ENCODE data around the gene DPP7. TPM values are rescaled to one million over a fixed set of nuclear protein-coding genes. Genes with fewer than 3 reads are reported as not detected.

DPP7 gene
- total RNA-seq, 1 experiment from 2014 or later, result 51.6 TPM

- no peaks in the 10 kb centered on the region for H3K9me3 Mint-ChIP-seq (ENCODE audit: low read depth, unreplicated experiment)
- intact Hi-C loops (cut with micrococcal nuclease; ENCODE audit: unreplicated experiment), result no loop called here
- BruUV-seq (replicated peaks), result no TSS peak
- CTCF ChIA-PET, result no interaction called here
- no peak for DNase-seq
- H3K4me1 Mint-ChIP-seq (ENCODE audit: low read depth, unreplicated experiment), result no peaks in the 10 kb centered on the region
- no peak for TF ChIP-seq CTCF (IDR thresholded peaks at IDR 0.05; ENCODE audit: unreplicated experiment)
- H3K27ac Mint-ChIP-seq (ENCODE audit: unreplicated experiment), result no peak overlapping the region
- no peak overlapping the region for H3K4me3 Mint-ChIP-seq (ENCODE audit: low read depth, unreplicated experiment)
- H3K36me3 Mint-ChIP-seq (ENCODE audit: insufficient read depth, unreplicated experiment), result no peaks in the 10 kb centered on the region
- H3K27me3 Mint-ChIP-seq (ENCODE audit: unreplicated experiment), result peaks cover 73% of the 10 kb centered on the region
Measured at GRCh38 chr9:137140151-137141012, 25.8 kb upstream of the DPP7 start.

- Mint-ChIP-seq H3K36me3 (ENCODE audit: insufficient read depth, unreplicated experiment) (no peaks in the 10 kb centered on the region), H3K9me3 (ENCODE audit: low read depth, unreplicated experiment) (no peaks in the 10 kb centered on the region), H3K27me3 (ENCODE audit: unreplicated experiment) (peaks cover 75% of the 10 kb centered on the region), H3K27ac (ENCODE audit: unreplicated experiment) (no peak overlapping the region), H3K4me1 (ENCODE audit: low read depth, unreplicated experiment) (no peaks in the 10 kb centered on the region), H3K4me3 (ENCODE audit: low read depth, unreplicated experiment) (no peak overlapping the region)
- no peak for TF ChIP-seq CTCF (IDR thresholded peaks at IDR 0.05; ENCODE audit: unreplicated experiment)
- BruUV-seq (replicated peaks), result no TSS peak
- intact Hi-C loops (cut with micrococcal nuclease; ENCODE audit: unreplicated experiment), result no loop called here
- CTCF ChIA-PET, result no interaction called here
- no peak for DNase-seq
Measured at GRCh38 chr9:137139468-137140150, 25.1 kb upstream of the DPP7 start.

- no TSS peak for BruUV-seq (replicated peaks)
- intact Hi-C loops (cut with micrococcal nuclease; ENCODE audit: unreplicated experiment), result no loop called here
- TF ChIP-seq CTCF (IDR thresholded peaks at IDR 0.05; ENCODE audit: unreplicated experiment), result no peak
- Mint-ChIP-seq H3K27ac (ENCODE audit: unreplicated experiment) (no peak within 1 kb of the TSS), H3K4me3 (ENCODE audit: low read depth, unreplicated experiment) (no peak within 1 kb of the TSS), H3K36me3 (ENCODE audit: insufficient read depth, unreplicated experiment) (no peaks in the 10 kb centered on the region), H3K9me3 (ENCODE audit: low read depth, unreplicated experiment) (no peaks in the 10 kb centered on the region), H3K4me1 (ENCODE audit: low read depth, unreplicated experiment) (no peaks in the 10 kb centered on the region), H3K27me3 (ENCODE audit: unreplicated experiment) (peaks cover 70% of the 10 kb centered on the region)
- CTCF ChIA-PET, result no interaction called here
- DNase-seq, result no peak
Measured at GRCh38 chr9:137138722-137139467, 24.4 kb upstream of the DPP7 start, which contains the start of gene GRIN1. GRIN1 (plus strand) TSS chr9:137139154; CDS start chr9:137139487, 333 bp downstream.

GRCh38 chr9:137138058-137138721 is 23.7 kb upstream of the DPP7 start:
- Mint-ChIP-seq H3K27ac (ENCODE audit: unreplicated experiment) (no peak overlapping the region), H3K4me3 (ENCODE audit: low read depth, unreplicated experiment) (no peak overlapping the region), H3K27me3 (ENCODE audit: unreplicated experiment) (peaks cover 63% of the 10 kb centered on the region), H3K4me1 (ENCODE audit: low read depth, unreplicated experiment) (no peaks in the 10 kb centered on the region), H3K9me3 (ENCODE audit: low read depth, unreplicated experiment) (no peaks in the 10 kb centered on the region), H3K36me3 (ENCODE audit: insufficient read depth, unreplicated experiment) (no peaks in the 10 kb centered on the region)
- BruUV-seq (replicated peaks), result no TSS peak
- TF ChIP-seq CTCF (IDR thresholded peaks at IDR 0.05; ENCODE audit: unreplicated experiment), result no peak
- intact Hi-C loops (cut with micrococcal nuclease; ENCODE audit: unreplicated experiment), result no loop called here
- CTCF ChIA-PET, result no interaction called here
- no peak for DNase-seq

All from Calu3 (cell line).